Mesenteric fat pad (tissue), 1 donor: Measurements from ENCODE around the gene PAFAH1B1. TPM values are rescaled to one million over a fixed set of nuclear protein-coding genes. Genes with fewer than 3 reads are reported as not detected.
"Not testable (repeated sequence)": the region's sequence is repeated elsewhere in the genome, so short reads cannot be mapped to it uniquely, and the experiment has no call there.

Experiments used
- DNase-seq: peaks from one replicate; pipeline ENCODE4 v3.0.0-alpha.2; 2020; ENCODE audit warnings: low spot score
- total RNA-seq: library from RNA; stranded (reverse); fragmentation: NEBNext Ultra II Directional; extraction: Animal tissue kit (Norgen Biotek cat#: 25700); gene quantifications from one replicate; pipeline ENCODE4 v1.2.1, GENCODE V29; 2021
- donor health status: DM: yes; HTN: yes; CAD: no.

Gene PAFAH1B1
- total RNA-seq, 1 donor from 2014 or later = 140 TPM

- peak; percentile 93 for DNase-seq
Observed at GRCh38 chr17:2593821-2594721, 617 bp downstream of the PAFAH1B1 start.

- DNase-seq = no peak
Observed at GRCh38 chr17:2594722-2595599, 1.5 kb downstream of the PAFAH1B1 start.

GRCh38 chr17:2595716-2596115 lies 2.3 kb downstream of the PAFAH1B1 start:
- no peak for DNase-seq

GRCh38 chr17:2598166-2598565 lies 4.7 kb downstream of the PAFAH1B1 start:
- no peak for DNase-seq

- no peak for DNase-seq
Observed at GRCh38 chr17:2602597-2603017, 9.2 kb downstream of the PAFAH1B1 start.

- no peak for DNase-seq
Observed at GRCh38 chr17:2608350-2608913, 15.0 kb downstream of the PAFAH1B1 start.

GRCh38 chr17:2609091-2609490 lies 15.6 kb downstream of the PAFAH1B1 start:
- no peak for DNase-seq

GRCh38 chr17:2610195-2611175 lies 17.0 kb downstream of the PAFAH1B1 start:
- DNase-seq = no peak

- DNase-seq = no peak
Observed at GRCh38 chr17:2611627-2612026, 18.2 kb downstream of the PAFAH1B1 start.

- no peak for DNase-seq
Observed at GRCh38 chr17:2612630-2613029, 19.2 kb downstream of the PAFAH1B1 start.

- DNase-seq = no peak
Observed at GRCh38 chr17:2613089-2613808, 19.8 kb downstream of the PAFAH1B1 start.

GRCh38 chr17:2615882-2616281 lies 22.4 kb downstream of the PAFAH1B1 start:
- no peak for DNase-seq

GRCh38 chr17:2621241-2621640 lies 27.8 kb downstream of the PAFAH1B1 start:
- no peak for DNase-seq

GRCh38 chr17:2621951-2622405 lies 28.5 kb downstream of the PAFAH1B1 start:
- DNase-seq = not testable (repeated sequence)

GRCh38 chr17:2622721-2623301 lies 29.4 kb downstream of the PAFAH1B1 start:
- DNase-seq = not testable (repeated sequence)

GRCh38 chr17:2624292-2624731 lies 30.9 kb downstream of the PAFAH1B1 start:
- DNase-seq = no peak

GRCh38 chr17:2626626-2627219 lies 33.3 kb downstream of the PAFAH1B1 start:
- DNase-seq = not testable (repeated sequence)

- not testable (repeated sequence) for DNase-seq
Observed at GRCh38 chr17:2628922-2629321, 35.5 kb downstream of the PAFAH1B1 start.

- DNase-seq = no peak
Observed at GRCh38 chr17:2631211-2631610, 37.8 kb downstream of the PAFAH1B1 start.
